HepG2 (cell line): ENCODE data around the gene FRMD3. TPM values are rescaled to one million over a fixed set of nuclear protein-coding genes. Genes with fewer than 3 reads are reported as not detected.

Source experiments
- ADNP ChIP-seq: sonication (generic); formaldehyde crosslinking; IDR thresholded peaks from 2 replicates; pipeline ENCODE4 v1.4.0; 2020; ENCODE audit warnings: missing genetic modification reagents
- AHDC1 ChIP-seq: sonication (generic); formaldehyde crosslinking; IDR thresholded peaks from 2 replicates; pipeline ENCODE4 v1.5.1; 2020; ENCODE audit warnings: mild to moderate bottlenecking, missing genetic modification reagents, borderline replicate concordance
- CBX2 ChIP-seq, 2 experiments: fragments of 200-600 bp in 1 of 2; sonication (generic); formaldehyde crosslinking in 1 of 2; IDR thresholded peaks; 2 replicates each; pipeline versions ENCODE4 v1.7.0 to v1.8.1; 2018 to 2022; ENCODE audit warnings: low read depth in 2 of 2, low read length in 1 of 2, mild to moderate bottlenecking in 1 of 2, missing genetic modification reagents in 1 of 2
- DMAP1 ChIP-seq: IDR thresholded peaks from 2 replicates; pipeline ENCODE4 v1.6.1; 2016
- GTF3A ChIP-seq: sonication (generic); formaldehyde crosslinking; conservative IDR thresholded peaks from 2 replicates; pipeline ENCODE4 v1.4.0; 2020; ENCODE audit warnings: mild to moderate bottlenecking, missing genetic modification reagents
- IRF9 ChIP-seq: sonication (generic); formaldehyde crosslinking; IDR thresholded peaks from 2 replicates; pipeline ENCODE4 v1.8.0; 2022; ENCODE audit warnings: missing genetic modification reagents, mild to moderate bottlenecking, borderline replicate concordance
- KLF13 ChIP-seq: sonication (generic); formaldehyde crosslinking; IDR thresholded peaks from 2 replicates; pipeline ENCODE4 v1.4.0; 2020; ENCODE audit warnings: mild to moderate bottlenecking, missing genetic modification reagents
- MAF1 ChIP-seq: sonication (generic); formaldehyde crosslinking; IDR thresholded peaks from 2 replicates; pipeline ENCODE4 v1.5.0; 2020; ENCODE audit warnings: missing genetic modification reagents, borderline replicate concordance
- MED8 ChIP-seq: sonication (generic); formaldehyde crosslinking; IDR thresholded peaks from 2 replicates; pipeline ENCODE4 v1.8.1; 2023; ENCODE audit warnings: mild to moderate bottlenecking, missing genetic modification reagents; ENCODE audit not compliant: insufficient replicate concordance
- RERE ChIP-seq: IDR thresholded peaks from 2 replicates; pipeline ENCODE4 v1.6.1; 2016; ENCODE audit warnings: low read depth, missing genetic modification reagents, missing compliant biosample characterization
- ZBTB2 ChIP-seq: sonication (generic); formaldehyde crosslinking; IDR thresholded peaks from 2 replicates; pipeline ENCODE4 v1.8.0; 2022; ENCODE audit warnings: low read depth, missing genetic modification reagents
- ZNF121 ChIP-seq: sonication (generic); formaldehyde crosslinking; IDR thresholded peaks from 2 replicates; pipeline ENCODE4 v1.5.0; 2020; ENCODE audit warnings: mild to moderate bottlenecking, missing genetic modification reagents
- ZNF224 ChIP-seq: sonication (generic); formaldehyde crosslinking; IDR thresholded peaks from 2 replicates; pipeline ENCODE4 v1.5.0; 2020; ENCODE audit warnings: mild to moderate bottlenecking, missing genetic modification reagents
- ZSCAN20 ChIP-seq: sonication (generic); formaldehyde crosslinking; IDR thresholded peaks from 2 replicates; pipeline ENCODE4 v1.4.0; 2020; ENCODE audit warnings: missing genetic modification reagents, mild to moderate bottlenecking, borderline replicate concordance
- polyA plus RNA-seq, 8 experiments: library from polyadenylated mRNA; depleted of rRNA in 3 of 8; stranded (reverse) in 7 of 8; unstranded in 1 of 8; fragments of >200 nt; fragmentation: Illumina TruSeq in 4 of 8; extraction: Trizol in 4 of 8; gene quantifications; 2 replicates each; pipeline versions ENCODE4 v1.2.1 to v1.2.3, GENCODE V29; 2011 to 2016; ENCODE audit warnings: low read depth in 4 of 8, missing spikeins in 1 of 8, mixed read lengths in 1 of 8; ENCODE audit not compliant: insufficient read depth in 1 of 8
- total RNA-seq, 5 experiments: library from RNA; depleted of rRNA; stranded (reverse); fragments of >200 nt; fragmentation: Illumina TruSeq; extraction: Trizol; gene quantifications; 2 replicates each; pipeline ENCODE4 v1.2.3, GENCODE V29; 2016; ENCODE audit warnings: low read depth in 1 of 5

FRMD3 gene
- total and polyA plus RNA-seq, 2 of the 13 experiments (the other 11 are each of a cell fraction or from before 2014, with no cell fraction given): 3.2 to 7.7 TPM

GRCh38 chr9:83219154-83219923 lies 318.9 kb downstream of the FRMD3 start (continued):
- TF ChIP-seq MED8 (CRISPR knock-in tag) (no peak), ADNP (CRISPR knock-in tag) (no peak), RERE (no peak), ZNF121 (CRISPR knock-in tag) (peak; percentile 20; the same call in 1 of the 2 replicates), ZBTB2 (no peak), AHDC1 (peak; percentile 34; the same call in 1 of the 2 replicates), DMAP1 (CRISPR knock-in tag) (no peak), ZNF224 (CRISPR knock-in tag) (no peak), CBX2 (IDR thresholded peaks at IDR 0.05; ENCODE audit: low read depth, low read length) (no peak), CBX2 (CRISPR knock-in tag; IDR thresholded peaks at IDR 0.05; ENCODE audit: low read depth) (no peak), MAF1 (CRISPR knock-in tag) (no peak), KLF13 (CRISPR knock-in tag) (no peak), ZSCAN20 (CRISPR knock-in tag) (0 out of 2 replicates have a peak, but pooled peaks have one; percentile 46), GTF3A (CRISPR knock-in tag) (0 out of 2 replicates have a peak, but pooled peaks have one; percentile 61), IRF9 (CRISPR knock-in tag) (peak; percentile 19; the same call in 1 of the 2 replicates)
